GM23248 (cell line): ENCODE data around the gene CUX1. TPM values are rescaled to one million over a fixed set of nuclear protein-coding genes. Genes with fewer than 3 reads are reported as not detected.

Experiments used
- DNase-seq: peaks from one replicate; pipeline ENCODE4 v3.0.0-alpha.2; 2015
- H2AFZ ChIP-seq: fragments of 200-600 bp; sonication (generic); 2 replicates; pipeline ENCODE4 v1.6.1; 2016; ENCODE audit warnings: antibody characterized with exemption
- H3F3A ChIP-seq: fragments of 200-600 bp; sonication (generic); 2 replicates; pipeline ENCODE4 v1.6.1; 2016; ENCODE audit warnings: mild to moderate bottlenecking, antibody characterized with exemption, mixed run types; ENCODE audit not compliant: insufficient read depth
- H3K27ac ChIP-seq: fragments of 200-600 bp; sonication (generic); 2 replicates; pipeline ENCODE4 v1.5.1; 2016; ENCODE audit warnings: mild to moderate bottlenecking
- H3K27me3 ChIP-seq: fragments of 200-600 bp; sonication (generic); replicated peaks from 2 replicates; pipeline ENCODE4 v1.6.1; 2016; ENCODE audit warnings: mild to moderate bottlenecking; ENCODE audit not compliant: insufficient read depth
- H3K36me3 ChIP-seq: fragments of 200-600 bp; sonication (generic); 2 replicates; pipeline ENCODE4 v1.6.1; 2016; ENCODE audit warnings: low read depth, mild to moderate bottlenecking
- H3K4me1 ChIP-seq: fragments of 200-600 bp; sonication (generic); 2 replicates; pipeline ENCODE4 v1.6.1; 2016; ENCODE audit warnings: mild to moderate bottlenecking; ENCODE audit not compliant: insufficient read depth
- H3K4me2 ChIP-seq: fragments of 200-600 bp; sonication (generic); one replicate; pipeline ENCODE4 v1.6.1; 2016; ENCODE audit warnings: mild to moderate bottlenecking; ENCODE audit not compliant: unreplicated experiment
- H3K4me3 ChIP-seq: fragments of 200-600 bp; sonication (generic); 2 replicates; pipeline ENCODE4 v1.5.1; 2016; ENCODE audit warnings: mild to moderate bottlenecking
- H3K79me2 ChIP-seq: fragments of 200-600 bp; sonication (generic); 2 replicates; pipeline ENCODE4 v1.6.1; 2016; ENCODE audit warnings: mild to moderate bottlenecking; ENCODE audit not compliant: insufficient read depth
- H3K9ac ChIP-seq: fragments of 200-600 bp; sonication (generic); 2 replicates; pipeline ENCODE4 v1.6.1; 2016; ENCODE audit warnings: mild to moderate bottlenecking
- H3K9me2 ChIP-seq: fragments of 200-600 bp; sonication (generic); 2 replicates; pipeline ENCODE4 v1.6.1; 2016; ENCODE audit warnings: mixed run types, mild to moderate bottlenecking, moderate library complexity; ENCODE audit not compliant: insufficient read depth
- H3K9me3 ChIP-seq: fragments of 200-600 bp; sonication (generic); one replicate; pipeline ENCODE4 v1.6.1; 2017; ENCODE audit warnings: low read depth
- H4K20me1 ChIP-seq: fragments of 200-600 bp; sonication (generic); 2 replicates; pipeline ENCODE4 v1.6.0; 2016; ENCODE audit not compliant: insufficient read depth
- EZH2 ChIP-seq: fragments of 200-600 bp; sonication (generic); IDR thresholded peaks from 2 replicates; pipeline ENCODE4 v1.6.1; 2018; ENCODE audit warnings: antibody characterized with exemption, mild to moderate bottlenecking; ENCODE audit not compliant: insufficient read depth, poor library complexity, severe bottlenecking
- EZH2phosphoT487 ChIP-seq: fragments of 200-600 bp; sonication (generic); IDR thresholded peaks from 2 replicates; pipeline ENCODE4 v1.6.1; 2018; ENCODE audit warnings: antibody characterized with exemption, moderate library complexity, mild to moderate bottlenecking, low read depth; ENCODE audit not compliant: insufficient read depth
- WGBS, 2 experiments: methylation state at CpG; one replicate each; pipeline ENCODE4 v1.1.6; 2015 to 2017; ENCODE audit warnings: low lambda C conversion rate in 2 of 2, low coverage in 1 of 2; ENCODE audit errors: missing lambda C conversion rate in 2 of 2; 5-methylcytosine and 5-hydroxymethylcytosine counted together
- in situ Hi-C: fragments of 300-500 bp; cut with MboI; formaldehyde crosslinking; loops from 2 replicates; pipeline ENCODE4 v1.15.0; 2020
- polyA plus RNA-seq: library from polyadenylated mRNA; unstranded; fragments of >200 nt; fragmentation: Nextera tagmentation; extraction: Ambion mirVana; gene quantifications from 2 replicates; pipeline ENCODE4 v1.2.1, GENCODE V29; 2016
- total RNA-seq: library from RNA; depleted of rRNA; stranded (reverse); fragments of >200 nt; shearing (Covaris generic); gene quantifications from 2 replicates; pipeline ENCODE4 v1.2.3, GENCODE V29; 2014

Gene CUX1
- total and polyA plus RNA-seq, 2 experiments from 2014 or later, result 30.2 to 34.9 TPM

DNA sequence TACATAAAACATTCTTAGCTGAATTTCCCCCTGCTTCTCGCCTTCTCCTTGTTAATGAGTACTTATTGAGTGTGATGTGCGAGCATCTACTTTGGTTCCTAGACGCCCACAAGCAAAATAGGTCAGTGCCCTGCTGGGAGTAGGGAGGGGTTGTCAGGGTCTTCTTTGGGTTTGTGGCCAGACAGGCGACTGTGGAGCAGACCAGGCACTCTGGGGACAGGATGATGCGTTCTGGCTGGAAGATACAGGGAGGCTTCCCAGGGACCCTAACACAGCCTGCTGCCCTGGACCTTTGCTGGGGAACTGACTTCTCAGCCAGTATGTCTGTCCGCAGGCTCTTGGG lies 227.2 kb downstream of the CUX1 start:
- TF ChIP-seq EZH2 (no peak), EZH2phosphoT487 (no peak)
- no peaks in the 10 kb centered on the region for H3K79me2 ChIP-seq
- H3K9me2 ChIP-seq, result no peaks in the 10 kb centered on the region
- peak overlapping the region; percentile 92 for H3K4me2 ChIP-seq
- in situ Hi-C loops, result no loop called here
- H3K27ac ChIP-seq, result peak overlapping the region; percentile 45
- H4K20me1 ChIP-seq, result 0 out of 2 replicates have a peak, but pooled peaks cover 4% of the 10 kb centered on the region
- H2AFZ ChIP-seq, result no peak overlapping the region
- H3K27me3 ChIP-seq, result no peaks in the 10 kb centered on the region
- peaks cover 26% of the 10 kb centered on the region for H3K4me1 ChIP-seq
- no peaks in the 10 kb centered on the region for H3K36me3 ChIP-seq
- H3K4me3 ChIP-seq, result peak overlapping the region; percentile 63
- peak overlapping the region; percentile 31; the same call in 1 of the 2 replicates for H3K9ac ChIP-seq
- no peaks in the 10 kb centered on the region for H3K9me3 ChIP-seq
- DNase-seq, result peak; percentile 8
- WGBS, 2 experiments, result 66 to 72% methylated on average over 6 of the region's 6 CpGs
- peaks cover 15% of the 10 kb centered on the region for H3F3A ChIP-seq

DNA sequence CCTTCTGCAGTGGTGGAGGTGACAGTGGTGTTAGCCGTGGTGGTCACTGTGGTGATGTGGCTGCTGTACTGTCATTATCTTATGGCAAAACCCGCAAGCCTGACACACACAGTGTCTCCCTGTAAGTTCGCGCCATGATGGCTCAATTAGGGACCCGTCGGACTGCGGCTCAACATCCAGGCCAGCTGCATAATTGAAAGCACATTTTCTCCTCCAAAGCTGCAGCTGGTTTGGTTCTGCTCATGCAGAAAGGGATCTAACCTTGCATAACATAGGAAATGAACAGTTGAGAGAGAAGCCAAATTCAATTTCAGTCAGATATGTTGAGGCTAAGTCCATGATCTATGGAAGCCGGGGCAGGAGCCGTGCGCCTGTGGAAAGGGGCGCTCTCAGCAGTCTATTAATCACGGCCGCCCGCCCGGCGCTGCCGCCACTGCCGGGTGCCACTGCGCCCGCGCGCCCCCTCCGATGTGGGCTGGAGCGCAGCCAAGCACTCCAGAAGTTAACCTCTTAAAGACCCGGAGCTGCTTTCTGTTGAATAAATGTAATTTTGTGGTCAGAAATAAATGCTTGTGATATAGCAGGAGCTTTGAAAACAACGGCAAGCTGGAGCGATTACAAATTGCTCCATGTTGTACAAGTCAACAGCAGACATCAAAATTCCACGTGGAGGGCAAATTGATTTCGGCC lies 227.7 kb downstream of the CUX1 start:
- TF ChIP-seq EZH2phosphoT487, result peak; percentile 77; the same call in 1 of the 2 replicates
- no peak for TF ChIP-seq EZH2
- no peaks in the 10 kb centered on the region for H3K79me2 ChIP-seq
- H3F3A ChIP-seq, result peaks cover 15% of the 10 kb centered on the region
- no peaks in the 10 kb centered on the region for H3K27me3 ChIP-seq
- peak overlapping the region; percentile 31 for H3K9ac ChIP-seq
- WGBS, 2 experiments, result 1 to 2% methylated on average over 29 of the region's 29 CpGs
- no peaks in the 10 kb centered on the region for H3K9me3 ChIP-seq
- H3K36me3 ChIP-seq, result no peaks in the 10 kb centered on the region
- peak overlapping the region; percentile 63 for H3K4me3 ChIP-seq
- H4K20me1 ChIP-seq, result 0 out of 2 replicates have a peak, but pooled peaks cover 4% of the 10 kb centered on the region
- DNase-seq, result peak; percentile 89
- H3K4me2 ChIP-seq, result peak overlapping the region; percentile 92
- in situ Hi-C loops, result no loop called here
- peak overlapping the region; percentile 45 for H3K27ac ChIP-seq
- H3K4me1 ChIP-seq, result peaks cover 26% of the 10 kb centered on the region
- 0 out of 2 replicates have a peak overlapping the region, but pooled peaks have one; percentile 11 for H2AFZ ChIP-seq
- H3K9me2 ChIP-seq, result no peaks in the 10 kb centered on the region

DNA sequence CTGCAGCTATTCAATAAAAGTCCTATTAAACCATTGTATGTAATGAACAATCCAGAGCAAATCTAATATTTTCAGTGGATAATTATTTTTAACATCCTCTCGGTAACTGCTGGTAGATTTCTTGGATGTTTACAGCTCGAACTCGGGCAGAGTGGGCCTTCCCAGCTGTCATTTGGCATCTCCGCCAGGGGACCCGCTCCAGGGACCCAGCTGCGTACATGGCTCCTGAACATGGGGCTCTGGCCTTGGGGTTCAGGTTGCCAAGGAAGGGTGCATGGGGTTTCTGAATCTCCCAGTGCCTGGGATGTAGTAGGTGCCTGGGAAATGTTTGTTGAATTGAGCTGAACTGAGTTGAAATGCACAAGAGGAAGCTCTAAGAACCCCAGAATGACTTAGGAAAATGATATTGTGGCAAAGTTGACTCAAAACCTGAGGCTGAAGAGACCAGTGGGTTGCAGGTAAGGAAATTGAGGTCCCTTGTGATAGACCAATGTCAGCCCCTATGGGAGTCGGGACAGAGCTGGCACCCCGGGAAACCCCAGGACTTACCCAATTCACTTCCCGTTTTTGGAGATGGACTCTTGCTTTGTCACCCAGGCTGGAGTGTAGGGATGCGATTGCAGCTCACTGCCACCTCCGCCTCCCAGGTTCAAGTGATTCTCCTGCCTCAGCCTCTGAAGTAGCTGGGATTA lies 228.4 kb downstream of the CUX1 start:
- WGBS, 2 experiments, result 72 to 79% methylated on average over 11 of the region's 11 CpGs
- H3K4me2 ChIP-seq, result peak overlapping the region; percentile 92
- in situ Hi-C loops, result no loop called here
- TF ChIP-seq EZH2 (no peak), EZH2phosphoT487 (no peak)
- no peaks in the 10 kb centered on the region for H3K9me2 ChIP-seq
- no peaks in the 10 kb centered on the region for H3K36me3 ChIP-seq
- 0 out of 2 replicates have a peak, but pooled peaks cover 4% of the 10 kb centered on the region for H4K20me1 ChIP-seq
- DNase-seq, result no peak
- H3K9ac ChIP-seq, result peak overlapping the region; percentile 31
- H3K79me2 ChIP-seq, result no peaks in the 10 kb centered on the region
- H3F3A ChIP-seq, result peaks cover 15% of the 10 kb centered on the region
- H3K27me3 ChIP-seq, result no peaks in the 10 kb centered on the region
- H3K27ac ChIP-seq, result peak overlapping the region; percentile 45
- H3K4me1 ChIP-seq, result peaks cover 26% of the 10 kb centered on the region
- peak overlapping the region; percentile 63 for H3K4me3 ChIP-seq
- H3K9me3 ChIP-seq, result no peaks in the 10 kb centered on the region
- H2AFZ ChIP-seq, result no peak overlapping the region

DNA sequence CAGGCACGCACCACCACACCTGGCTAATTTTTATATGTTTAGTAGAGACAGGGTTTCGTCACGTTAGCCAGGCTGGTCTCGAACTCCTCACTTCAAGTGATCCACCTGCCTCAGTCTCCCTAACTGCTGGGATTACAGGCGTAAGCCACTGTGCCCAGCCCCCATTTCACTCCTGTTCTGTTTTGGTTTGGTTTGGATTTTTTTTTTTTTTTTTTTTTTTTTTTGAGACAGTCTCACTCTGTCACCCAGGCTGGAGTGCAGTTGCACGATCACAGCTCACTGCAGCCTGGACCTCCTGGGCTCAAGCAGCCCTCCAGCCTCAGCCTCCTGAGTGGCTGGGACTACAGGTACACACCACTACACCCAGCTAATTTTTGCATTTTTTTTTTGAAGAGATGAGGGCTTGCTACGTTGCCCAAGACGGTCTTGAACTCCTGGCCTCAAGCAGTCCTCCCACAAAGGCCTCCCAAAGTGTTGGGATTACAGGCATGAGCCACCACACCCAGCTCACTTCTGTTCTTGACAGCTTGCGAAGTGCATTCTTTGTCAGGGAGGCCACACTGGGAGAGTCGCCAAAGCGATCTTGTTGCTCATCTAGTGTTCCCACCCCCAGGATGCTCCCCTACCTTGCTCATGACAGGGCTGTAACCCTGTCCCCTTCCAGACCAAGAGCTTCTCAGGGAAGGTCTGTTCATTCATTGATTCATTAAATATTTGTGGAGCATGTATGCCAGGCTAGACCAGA lies 229.1 kb downstream of the CUX1 start:
- H3K9me2 ChIP-seq, result no peaks in the 10 kb centered on the region
- H3K4me2 ChIP-seq, result no peak overlapping the region
- peaks cover 15% of the 10 kb centered on the region for H3F3A ChIP-seq
- no peaks in the 10 kb centered on the region for H3K36me3 ChIP-seq
- TF ChIP-seq EZH2 (no peak), EZH2phosphoT487 (no peak)
- no peaks in the 10 kb centered on the region for H3K27me3 ChIP-seq
- H3K4me3 ChIP-seq, result no peak overlapping the region
- H3K9ac ChIP-seq, result no peak overlapping the region
- no peak overlapping the region for H3K27ac ChIP-seq
- in situ Hi-C loops, result no loop called here
- H3K79me2 ChIP-seq, result no peaks in the 10 kb centered on the region
- H3K4me1 ChIP-seq, result peaks cover 26% of the 10 kb centered on the region
- 87 to 88% methylated on average over 11 of the region's 11 CpGs for WGBS, 2 experiments
- no peak overlapping the region for H2AFZ ChIP-seq
- 0 out of 2 replicates have a peak, but pooled peaks cover 4% of the 10 kb centered on the region for H4K20me1 ChIP-seq
- DNase-seq, result peak; percentile 10
- no peaks in the 10 kb centered on the region for H3K9me3 ChIP-seq
